NCI-H510A treated with DMSO at 0.1 percent for 48 hours (cell line): ENCODE data around the gene EXOC6B.

ENCODE experiments used
- DNase-seq: peaks from one replicate; lab custom pipeline; 2025; lab: John Stamatoyannopoulos, UW

The EXOC6B gene

DNA sequence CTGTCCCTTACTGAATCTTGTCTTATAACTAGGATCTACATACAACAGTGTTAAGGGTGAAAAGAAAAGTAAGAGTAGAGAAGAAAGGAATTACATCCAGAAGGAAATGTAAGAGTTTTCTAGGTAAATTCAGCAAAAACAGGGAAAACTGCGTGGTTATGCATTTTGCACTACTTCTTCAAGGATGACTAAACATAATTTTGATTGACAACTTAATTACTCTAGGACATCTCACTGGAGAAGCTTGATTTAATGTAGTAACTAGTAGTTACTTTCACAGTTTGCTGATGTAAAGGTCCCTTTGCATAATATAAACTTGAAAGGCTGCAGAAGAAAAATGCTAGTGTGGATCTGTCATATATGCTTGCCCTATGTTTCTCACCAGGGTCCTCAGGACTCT is 464.8 kb downstream of the EXOC6B start:
- DNase-seq: no peak

DNA sequence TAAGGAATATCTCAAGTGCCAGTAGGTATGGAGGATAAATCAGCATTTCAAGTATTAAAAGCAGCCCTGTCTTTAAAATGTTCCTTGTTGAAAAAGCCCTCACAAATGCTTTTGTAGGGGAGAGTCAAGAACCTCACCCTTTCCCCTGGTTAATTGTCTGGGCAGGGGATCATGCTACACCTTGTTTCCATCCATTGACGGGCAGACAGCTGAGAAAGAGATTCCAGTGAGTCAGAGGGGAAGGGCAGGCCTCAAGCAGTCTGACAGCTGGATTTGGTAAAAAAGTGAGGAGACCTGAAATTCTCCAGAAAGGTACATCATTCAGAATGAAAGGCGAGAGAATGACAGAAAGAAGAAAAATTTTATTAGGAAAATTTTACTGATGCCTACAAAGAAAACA is 475.0 kb downstream of the EXOC6B start:
- no peak for DNase-seq

DNA sequence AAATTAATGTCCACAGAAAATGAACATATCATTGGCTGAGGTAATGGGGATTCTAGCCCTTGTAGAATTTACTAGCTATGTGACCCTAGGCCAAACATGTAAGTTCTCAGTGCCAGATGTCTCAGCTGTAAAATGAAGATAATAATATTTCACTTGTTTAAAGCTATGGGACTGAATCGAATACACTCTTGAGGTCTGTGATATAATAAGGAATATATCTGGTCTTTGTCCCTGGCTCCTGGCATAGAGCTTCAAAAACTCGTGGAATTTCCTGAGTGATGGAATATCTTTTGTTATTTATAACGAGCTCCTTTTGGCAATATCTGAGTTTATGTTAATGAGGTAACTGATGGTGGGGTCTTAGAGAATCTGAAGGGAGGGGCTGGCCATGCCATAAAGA is 476.8 kb downstream of the EXOC6B start:
- DNase-seq: no peak

GRCh38 chr2:72347081-72347480 is 478.8 kb downstream of the EXOC6B start:
- DNase-seq: no peak

DNA sequence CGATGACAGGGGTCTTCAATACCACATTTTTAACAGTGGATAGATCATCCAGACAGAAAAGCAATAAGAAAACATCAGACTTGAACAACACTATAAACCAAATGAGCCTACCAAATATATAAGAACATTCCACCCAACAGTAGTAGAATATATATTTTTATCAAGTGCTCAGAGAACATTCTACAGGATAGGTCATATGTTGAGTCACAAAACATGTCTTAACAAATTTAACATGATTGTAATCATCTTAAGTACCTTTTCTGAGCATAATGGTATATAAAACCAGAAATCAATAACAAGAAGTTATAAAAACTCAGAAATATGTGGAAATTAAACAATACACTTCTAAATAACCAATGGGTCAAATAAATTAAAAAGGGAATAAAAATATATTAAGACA is 484.2 kb downstream of the EXOC6B start:
- no peak for DNase-seq

GRCh38 chr2:72340665-72341064 is 485.2 kb downstream of the EXOC6B start:
- DNase-seq: no peak

DNA sequence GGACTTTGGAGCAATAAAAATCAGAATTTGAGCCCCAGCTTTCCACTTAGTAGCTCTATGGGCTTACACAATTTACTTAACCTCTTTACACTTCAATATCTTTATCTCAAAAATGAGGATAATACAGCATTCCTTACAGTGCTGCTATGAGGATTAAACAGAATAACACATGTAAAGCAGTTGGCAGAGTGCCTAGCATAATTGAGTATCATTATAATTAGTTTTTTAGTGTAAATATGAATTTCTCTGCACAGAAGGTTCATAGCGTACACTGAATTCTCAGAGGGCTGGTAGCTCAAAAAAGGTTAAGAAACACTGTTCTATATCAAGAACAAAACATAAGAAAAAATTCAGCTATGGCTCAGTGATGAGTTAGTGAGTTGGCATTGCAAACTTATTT is 487.8 kb downstream of the EXOC6B start:
- no peak for DNase-seq

GRCh38 chr2:72332720-72333119 is 493.1 kb downstream of the EXOC6B start:
- DNase-seq: no peak

GRCh38 chr2:72330652-72331051 is 495.2 kb downstream of the EXOC6B start:
- peak; percentile 70 for DNase-seq

- no peak for DNase-seq
These were observed 499.1 kb downstream of the EXOC6B start for GRCh38 chr2:72326759-72327158.

GRCh38 chr2:72325592-72326422 is 500.0 kb downstream of the EXOC6B start:
- DNase-seq: no peak

DNA sequence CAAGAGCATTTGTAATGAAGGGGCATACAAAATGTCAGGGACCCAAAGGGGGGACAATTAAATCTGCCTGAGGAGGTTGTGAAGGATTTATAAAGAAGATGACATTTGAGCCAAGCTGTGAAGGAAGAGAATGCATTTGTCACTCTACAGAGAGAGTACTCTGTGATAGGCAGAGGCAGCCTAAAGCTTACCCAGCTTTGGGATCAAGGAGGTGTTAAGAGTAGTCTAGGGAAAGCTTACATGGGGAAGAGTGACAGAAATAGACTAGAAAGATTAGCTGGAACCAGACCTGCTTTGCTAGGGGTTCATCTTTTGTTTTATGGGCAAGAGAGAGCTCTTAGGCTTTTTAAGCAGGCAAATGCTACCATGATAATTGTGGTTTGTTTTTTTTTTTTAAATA is 509.1 kb downstream of the EXOC6B start:
- DNase-seq: no peak

DNA sequence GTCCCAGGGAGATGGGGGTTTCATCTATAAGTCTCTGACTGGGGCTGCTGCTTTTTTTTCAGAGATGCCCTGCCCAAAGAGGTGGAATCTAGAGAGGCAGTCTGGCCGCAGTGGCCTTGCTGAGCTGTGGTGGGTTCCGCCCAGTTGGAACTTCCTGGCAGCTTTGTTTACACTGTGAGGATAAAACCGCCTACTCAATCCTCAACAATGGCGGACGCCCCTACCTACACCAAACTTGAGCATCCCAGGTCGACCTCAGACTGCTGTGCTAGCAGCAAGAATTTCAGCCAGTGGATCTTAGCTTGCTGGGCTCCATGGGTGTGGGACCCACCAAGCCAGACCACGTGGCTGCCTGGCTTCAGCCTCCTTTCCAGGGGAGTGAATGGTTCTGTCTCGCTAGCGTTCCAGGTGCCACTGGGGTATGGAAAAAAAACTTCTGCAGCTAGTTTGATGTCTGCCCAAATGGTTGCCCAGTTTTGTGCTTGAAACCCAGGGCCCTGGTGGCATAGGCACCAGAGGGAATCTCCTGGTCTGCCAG is 525.6 kb downstream of the EXOC6B start:
- DNase-seq: no peak

DNA sequence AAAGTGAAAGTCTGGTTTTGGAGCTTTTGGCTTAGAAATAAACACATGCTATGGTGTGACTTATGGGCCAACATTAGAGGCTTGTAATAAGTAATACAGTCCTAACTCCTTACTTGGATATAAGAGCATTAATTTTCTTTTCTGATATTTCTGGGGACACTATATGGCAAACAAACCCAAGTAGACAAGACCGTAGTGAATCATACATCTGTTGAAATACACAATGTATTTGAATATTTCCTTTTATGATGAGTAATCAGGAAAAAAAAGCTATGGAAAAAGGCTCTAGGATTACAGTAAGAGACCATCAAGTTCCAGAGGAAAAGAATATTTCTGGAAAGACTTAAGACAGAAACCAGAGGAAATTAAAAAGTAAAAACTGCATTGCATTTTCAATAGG is 532.2 kb downstream of the EXOC6B start:
- no peak for DNase-seq

GRCh38 chr2:72292433-72292832 is 533.4 kb downstream of the EXOC6B start:
- no peak for DNase-seq

GRCh38 chr2:72291059-72291458 is 534.8 kb downstream of the EXOC6B start:
- DNase-seq: no peak

- no peak for DNase-seq
These were observed 536.1 kb downstream of the EXOC6B start for GRCh38 chr2:72289736-72290135.

GRCh38 chr2:72289283-72289682 is 536.5 kb downstream of the EXOC6B start:
- no peak for DNase-seq

DNA sequence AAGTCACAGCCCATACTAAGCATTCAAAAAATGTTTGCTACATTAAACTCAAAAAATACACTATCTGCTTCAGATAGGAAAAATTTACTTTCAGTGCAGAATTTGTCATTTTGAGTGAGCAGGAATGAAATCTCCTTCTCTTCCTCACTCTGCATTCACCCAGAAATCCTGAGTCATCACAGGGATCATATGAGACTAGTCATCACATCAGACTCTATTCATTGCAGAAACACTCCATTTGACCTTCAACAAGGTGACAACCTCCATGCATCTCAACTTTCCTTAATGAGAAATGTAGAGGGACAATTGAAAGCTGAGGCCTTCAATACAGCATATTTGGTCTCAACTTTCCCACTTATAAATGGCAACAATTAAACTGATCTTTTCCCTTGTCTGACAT is 547.8 kb downstream of the EXOC6B start:
- no peak for DNase-seq

GRCh38 chr2:72276876-72277275 is 549.0 kb downstream of the EXOC6B start:
- no peak for DNase-seq

GRCh38 chr2:72276356-72276755 is 549.5 kb downstream of the EXOC6B start:
- DNase-seq: no peak

- no peak for DNase-seq
These were observed 550.7 kb downstream of the EXOC6B start for GRCh38 chr2:72275084-72275483.

DNA sequence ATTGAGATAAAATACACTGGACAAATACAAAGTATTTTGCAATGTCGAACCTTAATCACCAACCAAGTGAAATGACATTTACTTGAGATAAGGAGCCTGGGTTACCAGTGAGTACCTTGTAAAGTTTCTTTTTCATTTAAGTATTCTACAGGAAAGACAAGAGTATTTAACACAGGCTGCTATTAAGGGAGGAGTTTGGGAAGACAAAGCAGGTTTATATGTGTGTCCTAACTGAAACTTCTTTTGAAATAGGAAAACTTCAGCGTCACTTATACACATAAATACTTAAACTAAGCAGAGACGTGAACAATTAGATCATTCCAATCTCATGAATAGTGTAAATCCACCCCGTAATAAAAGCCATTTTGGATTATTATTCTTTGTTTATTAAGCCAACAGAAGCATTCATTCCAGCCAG is 551.4 kb downstream of the EXOC6B start:
- no peak for DNase-seq

DNA sequence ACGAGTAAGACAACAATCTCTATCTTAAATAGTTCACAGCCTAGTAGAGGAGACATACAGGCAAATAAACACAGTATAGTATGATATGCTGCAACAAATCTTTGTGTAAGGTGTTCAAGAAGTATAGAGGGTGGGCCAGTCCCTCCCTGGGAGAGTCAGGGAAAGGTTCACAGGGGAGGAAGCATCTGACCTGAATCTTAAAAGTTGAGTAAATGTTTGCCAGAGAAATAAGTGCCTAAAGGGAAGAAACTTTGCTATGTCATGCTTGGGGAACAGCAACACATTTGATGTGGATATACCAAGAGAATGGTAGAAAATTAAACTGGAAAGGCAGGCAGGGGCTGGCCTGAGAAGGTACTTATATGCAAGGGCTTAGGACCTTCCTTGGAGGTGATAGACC is 552.4 kb downstream of the EXOC6B start:
- no peak for DNase-seq
